Liver (tissue), 3 donors: ENCODE data around the gene CDX4.

ENCODE experiments used
- ATF3 ChIP-seq: IDR thresholded peaks from 2 replicates; pipeline ENCODE4 v1.6.1; 2016; ENCODE audit warnings: antibody characterized with exemption
- EGR1 ChIP-seq, 2 donors: IDR thresholded peaks; 2 replicates each; pipeline ENCODE4 v1.6.1; 2016 to 2018; ENCODE audit warnings: antibody characterized with exemption in 2 of 2, low read depth in 2 of 2
- RAD21 ChIP-seq, 2 donors: IDR thresholded peaks; 2 replicates each; pipeline ENCODE4 v1.6.1; 2016; ENCODE audit warnings: antibody characterized with exemption in 2 of 2, mild to moderate bottlenecking in 2 of 2
- TF ChIP-seq, protein P1 (sequence below): fragments of 150-350 bp; IDR thresholded peaks from 2 replicates; pipeline ENCODE4 v1.5.1; 2017; ENCODE audit warnings: improper control_type of control experiment, low read depth, low read length; ENCODE audit not compliant: missing input control
- donor health status: healthy.
- donor health status: healthy.

DNA sequence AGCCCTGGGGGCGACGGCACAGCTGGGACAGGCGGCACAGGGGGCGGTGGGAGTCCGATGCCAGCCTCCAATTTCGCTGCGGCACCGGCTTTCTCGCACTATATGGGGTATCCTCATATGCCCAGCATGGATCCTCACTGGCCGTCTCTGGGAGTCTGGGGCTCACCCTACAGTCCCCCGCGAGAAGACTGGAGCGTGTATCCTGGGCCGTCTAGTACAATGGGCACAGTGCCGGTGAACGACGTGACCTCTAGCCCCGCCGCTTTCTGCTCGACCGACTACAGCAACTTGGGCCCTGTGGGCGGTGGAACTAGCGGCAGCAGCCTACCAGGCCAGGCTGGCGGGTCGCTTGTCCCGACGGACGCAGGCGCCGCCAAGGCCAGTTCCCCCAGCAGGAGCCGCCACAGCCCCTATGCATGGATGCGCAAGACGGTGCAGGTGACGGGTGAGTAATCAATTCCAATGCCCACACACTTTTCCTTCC, 500 bp downstream of the CDX4 start:
- no peak for TF ChIP-seq RAD21 (IDR thresholded peaks at IDR 0.05)
- TF ChIP-seq, protein P1, sequence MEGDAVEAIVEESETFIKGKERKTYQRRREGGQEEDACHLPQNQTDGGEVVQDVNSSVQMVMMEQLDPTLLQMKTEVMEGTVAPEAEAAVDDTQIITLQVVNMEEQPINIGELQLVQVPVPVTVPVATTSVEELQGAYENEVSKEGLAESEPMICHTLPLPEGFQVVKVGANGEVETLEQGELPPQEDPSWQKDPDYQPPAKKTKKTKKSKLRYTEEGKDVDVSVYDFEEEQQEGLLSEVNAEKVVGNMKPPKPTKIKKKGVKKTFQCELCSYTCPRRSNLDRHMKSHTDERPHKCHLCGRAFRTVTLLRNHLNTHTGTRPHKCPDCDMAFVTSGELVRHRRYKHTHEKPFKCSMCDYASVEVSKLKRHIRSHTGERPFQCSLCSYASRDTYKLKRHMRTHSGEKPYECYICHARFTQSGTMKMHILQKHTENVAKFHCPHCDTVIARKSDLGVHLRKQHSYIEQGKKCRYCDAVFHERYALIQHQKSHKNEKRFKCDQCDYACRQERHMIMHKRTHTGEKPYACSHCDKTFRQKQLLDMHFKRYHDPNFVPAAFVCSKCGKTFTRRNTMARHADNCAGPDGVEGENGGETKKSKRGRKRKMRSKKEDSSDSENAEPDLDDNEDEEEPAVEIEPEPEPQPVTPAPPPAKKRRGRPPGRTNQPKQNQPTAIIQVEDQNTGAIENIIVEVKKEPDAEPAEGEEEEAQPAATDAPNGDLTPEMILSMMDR, result no peak
- TF ChIP-seq ATF3, result no peak
- no peak for TF ChIP-seq EGR1 (IDR thresholded peaks at IDR 0.05; ENCODE audit: low read depth in 2 of 2)
